Effector memory CD8-positive, alpha-beta T cell (primary cell): ENCODE results near the gene HAPLN3.
"Not testable (repeated sequence)": the region's sequence is repeated elsewhere in the genome, so short reads cannot be mapped to it uniquely, and the experiment has no call there.

Experiments used
- ATAC-seq: fragments of 150-1000 bp; cut with Tn5 transposase; replicated peaks from 2 replicates; pipeline ENCODE4 v1.10.0; 2021; ENCODE audit warnings: mild to moderate bottlenecking, moderate library complexity
- DNase-seq, 3 experiments: peaks; one replicate each; pipeline ENCODE4 v3.0.0; 2021
- H3K27ac Mint-ChIP-seq, 2 donors: one replicate each; pipeline ENCODE4 v1.8.0; 2022; ENCODE audit warnings: mild to moderate bottlenecking in 2 of 2, mixed read lengths in 2 of 2, moderate library complexity in 2 of 2
- H3K27me3 Mint-ChIP-seq, 2 donors: one replicate each; pipeline ENCODE4 v1.8.0; 2022; ENCODE audit warnings: mixed read lengths in 2 of 2
- H3K36me3 Mint-ChIP-seq: one replicate; pipeline ENCODE4 v1.8.0; 2022; ENCODE audit warnings: mild to moderate bottlenecking, moderate library complexity, mixed read lengths; ENCODE audit not compliant: insufficient read depth
- H3K4me1 Mint-ChIP-seq, 2 donors: one replicate each; pipeline ENCODE4 v1.8.0; 2022; ENCODE audit warnings: low read depth in 2 of 2, mixed read lengths in 2 of 2
- H3K4me3 Mint-ChIP-seq, 2 donors: one replicate each; pipeline ENCODE4 v1.8.0; 2022; ENCODE audit warnings: mild to moderate bottlenecking in 2 of 2, mixed read lengths in 2 of 2, moderate library complexity in 2 of 2
- H3K9me3 Mint-ChIP-seq, 2 donors: one replicate each; pipeline ENCODE4 v1.8.0; 2022; ENCODE audit warnings: mixed read lengths in 2 of 2
- total RNA-seq, 9 experiments: gene quantifications; one replicate each; lab custom pipeline; 2026; lab: John Stamatoyannopoulos, UW

The HAPLN3 gene
- 29.2 to 200 (median 84.8) reads per million in 9 experiments for total RNA-seq

- H3K4me3 Mint-ChIP-seq, result peak within 1 kb of the TSS; percentile 78 to 84
- peak within 1 kb of the TSS; percentile 49 to 78 for H3K27ac Mint-ChIP-seq
- H3K4me1 Mint-ChIP-seq, result peaks cover 13 to 20% of the 10 kb centered on the region in 2 donors
- H3K9me3 Mint-ChIP-seq, result no peaks in the 10 kb centered on the region
- peaks cover 9% of the 10 kb centered on the region for H3K36me3 Mint-ChIP-seq
- DNase-seq (peak; percentile 20 to 34 (median 24)), ATAC-seq (peak; percentile 54)
- H3K27me3 Mint-ChIP-seq, result peaks cover 0 to 8% of the 10 kb centered on the region in 2 donors
These were observed at the start of gene HAPLN3 for GRCh38 chr15:88894819-88895767. TSS of gene HAPLN3 (minus strand) at chr15:88895544. CDS start at chr15:88887298, 8,246 bp downstream.

GRCh38 chr15:88940110-88940675, 44.8 kb upstream of the HAPLN3 start:
- DNase-seq, result no peak
- Mint-ChIP-seq H3K27me3 (peaks cover 6 to 13% of the 10 kb centered on the region in 2 donors), H3K4me3 (no peak overlapping the region), H3K9me3 (no peaks in the 10 kb centered on the region), H3K27ac (no peak overlapping the region), H3K36me3 (no peaks in the 10 kb centered on the region), H3K4me1 (no peaks in the 10 kb centered on the region)
- no peak for ATAC-seq

- no peaks in the 10 kb centered on the region for H3K36me3 Mint-ChIP-seq
These were observed 44.1 kb upstream of the HAPLN3 start for GRCh38 chr15:88939486-88939806.

GRCh38 chr15:88938802-88939485, 43.6 kb upstream of the HAPLN3 start:
- H3K9me3 Mint-ChIP-seq, result no peaks in the 10 kb centered on the region
- DNase-seq (no peak), ATAC-seq (no peak)
- H3K4me3 Mint-ChIP-seq, result no peak overlapping the region
- H3K4me1 Mint-ChIP-seq, result no peaks in the 10 kb centered on the region
- no peak overlapping the region for H3K27ac Mint-ChIP-seq
- H3K27me3 Mint-ChIP-seq, result peaks cover 9 to 25% of the 10 kb centered on the region in 2 donors
- H3K36me3 Mint-ChIP-seq, result no peaks in the 10 kb centered on the region

More at GRCh38 chr15:88939486-88939806, 44.1 kb upstream of the HAPLN3 start:
- Mint-ChIP-seq H3K27me3 (peaks cover 6 to 20% of the 10 kb centered on the region in 2 donors), H3K4me3 (no peak overlapping the region), H3K9me3 (no peaks in the 10 kb centered on the region), H3K27ac (no peak overlapping the region), H3K4me1 (no peaks in the 10 kb centered on the region)
- DNase-seq (no peak), ATAC-seq (no peak)

- H3K27me3 Mint-ChIP-seq, result peaks cover 45 to 58% of the 10 kb centered on the region in 2 donors
- not testable (repeated sequence) for H3K27ac Mint-ChIP-seq, H3K9me3 Mint-ChIP-seq, H3K4me1 Mint-ChIP-seq, ATAC-seq, H3K4me3 Mint-ChIP-seq, H3K36me3 Mint-ChIP-seq, DNase-seq
These were observed 39.1 kb upstream of the HAPLN3 start for GRCh38 chr15:88934449-88934848.

- H3K4me1 Mint-ChIP-seq, result no peaks in the 10 kb centered on the region
- H3K9me3 Mint-ChIP-seq, result no peaks in the 10 kb centered on the region
- no peak overlapping the region for H3K4me3 Mint-ChIP-seq
- ATAC-seq, result no peak
- no peak overlapping the region for H3K27ac Mint-ChIP-seq
- DNase-seq, result no peak
- H3K36me3 Mint-ChIP-seq, result no peaks in the 10 kb centered on the region
- H3K27me3 Mint-ChIP-seq, result peaks cover 52 to 63% of the 10 kb centered on the region in 2 donors
These were observed 37.6 kb upstream of the HAPLN3 start for GRCh38 chr15:88932875-88933330.

GRCh38 chr15:88932271-88932874, 37.0 kb upstream of the HAPLN3 start:
- H3K27me3 Mint-ChIP-seq, result peaks cover 52 to 63% of the 10 kb centered on the region in 2 donors
- no peak for ATAC-seq
- H3K36me3 Mint-ChIP-seq, result no peaks in the 10 kb centered on the region
- no peak for DNase-seq
- no peak overlapping the region for H3K27ac Mint-ChIP-seq
- H3K9me3 Mint-ChIP-seq, result no peaks in the 10 kb centered on the region
- H3K4me3 Mint-ChIP-seq, result no peak overlapping the region
- H3K4me1 Mint-ChIP-seq, result no peaks in the 10 kb centered on the region

- Mint-ChIP-seq H3K9me3 (no peaks in the 10 kb centered on the region), H3K27ac (no peak overlapping the region), H3K27me3 (peaks cover 46 to 54% of the 10 kb centered on the region in 2 donors), H3K4me3 (no peak overlapping the region), H3K4me1 (no peaks in the 10 kb centered on the region), H3K36me3 (no peaks in the 10 kb centered on the region)
- ATAC-seq (no peak), DNase-seq (no peak)
These were observed 35.2 kb upstream of the HAPLN3 start for GRCh38 chr15:88930579-88930978.

GRCh38 chr15:88929358-88930098, 34.2 kb upstream of the HAPLN3 start:
- not testable (repeated sequence) for H3K27ac Mint-ChIP-seq, DNase-seq, H3K9me3 Mint-ChIP-seq, H3K4me3 Mint-ChIP-seq, ATAC-seq, H3K36me3 Mint-ChIP-seq, H3K4me1 Mint-ChIP-seq
- H3K27me3 Mint-ChIP-seq, result peaks cover 44 to 46% of the 10 kb centered on the region in 2 donors

GRCh38 chr15:88928192-88928591, 32.8 kb upstream of the HAPLN3 start:
- H3K4me3 Mint-ChIP-seq, H3K9me3 Mint-ChIP-seq, H3K4me1 Mint-ChIP-seq, H3K27ac Mint-ChIP-seq, DNase-seq, H3K36me3 Mint-ChIP-seq, ATAC-seq: not testable (repeated sequence)
- peaks cover 33 to 37% of the 10 kb centered on the region in 2 donors for H3K27me3 Mint-ChIP-seq

GRCh38 chr15:88925648-88926047, 30.3 kb upstream of the HAPLN3 start:
- H3K27ac Mint-ChIP-seq, H3K9me3 Mint-ChIP-seq, DNase-seq, H3K36me3 Mint-ChIP-seq, H3K4me1 Mint-ChIP-seq, H3K4me3 Mint-ChIP-seq, ATAC-seq: not testable (repeated sequence)
- H3K27me3 Mint-ChIP-seq, result peaks cover 23 to 29% of the 10 kb centered on the region in 2 donors

- peaks cover 42 to 56% of the 10 kb centered on the region in 2 donors for H3K27me3 Mint-ChIP-seq
- H3K4me3 Mint-ChIP-seq, H3K9me3 Mint-ChIP-seq, DNase-seq, ATAC-seq, H3K36me3 Mint-ChIP-seq, H3K4me1 Mint-ChIP-seq: not testable (repeated sequence)
- H3K27ac Mint-ChIP-seq, result peak overlapping the region in 1 of 2 donors; percentile 17
These were observed 25.6 kb upstream of the HAPLN3 start for GRCh38 chr15:88920892-88921435.
